ENCODE data around the gene MAPRE2. TPM values are rescaled to one million over a fixed set of nuclear protein-coding genes. Genes with fewer than 3 reads are reported as not detected.
A peak's percentile ranks its signal among the peaks of the same experiment; 100 is the strongest.

MAPRE2 gene
- total RNA-seq, 4 donors from 2014 or later, result 22.9 to 39.2 (median 35.8) TPM

- H3K36me3 ChIP-seq, result no peaks in the 10 kb centered on the region
- peaks cover 0 to 57% (median 3%) of the 10 kb centered on the region in 3 donors for H3K4me1 ChIP-seq
- 85 to 94% methylated on average over 2 to 5 of the region's 5 CpGs for WGBS, 2 donors (ENCODE audit: low coverage in 1 of 2)
- peak overlapping the region in 1 of 4 donors; percentile 24 for H3K27ac ChIP-seq
- no peaks in the 10 kb centered on the region for H3K27me3 ChIP-seq
- no peaks in the 10 kb centered on the region for H3K9me3 ChIP-seq
- TF ChIP-seq CTCF (IDR thresholded peaks at IDR 0.05) (no peak), EP300 (IDR thresholded peaks at IDR 0.05) (no peak), POLR2AphosphoS5 (IDR thresholded peaks at IDR 0.05) (no peak), POLR2A (IDR thresholded peaks at IDR 0.05) (no peak)
- no peak for ATAC-seq
- H3K4me3 ChIP-seq, result no peak overlapping the region
These were observed 18.2 kb downstream of the MAPRE2 start for GRCh38 chr18:35059280-35059927.

GRCh38 chr18:35060122-35060815 is 19.1 kb downstream of the MAPRE2 start:
- ATAC-seq, result no peak
- Histone ChIP-seq H3K36me3 (no peaks in the 10 kb centered on the region), H3K9me3 (no peaks in the 10 kb centered on the region), H3K4me3 (no peak overlapping the region), H3K27me3 (no peaks in the 10 kb centered on the region), H3K4me1 (peaks cover 0 to 57% (median 3%) of the 10 kb centered on the region in 3 donors), H3K27ac (peak overlapping the region in 1 of 4 donors; percentile 24)
- TF ChIP-seq CTCF (IDR thresholded peaks at IDR 0.05) (no peak), EP300 (IDR thresholded peaks at IDR 0.05) (no peak), POLR2AphosphoS5 (IDR thresholded peaks at IDR 0.05) (no peak), POLR2A (IDR thresholded peaks at IDR 0.05) (no peak)
- WGBS, 2 donors (ENCODE audit: low coverage in 1 of 2), result 60 to 69% methylated on average over 6 to 7 of the region's 9 CpGs

- TF ChIP-seq EP300 (IDR thresholded peaks at IDR 0.05), result no peak
- TF ChIP-seq POLR2AphosphoS5 (IDR thresholded peaks at IDR 0.05), result no peak
- no peak for TF ChIP-seq POLR2A (IDR thresholded peaks at IDR 0.05)
- TF ChIP-seq CTCF (IDR thresholded peaks at IDR 0.05), result no peak
- H3K27ac ChIP-seq, result no peak overlapping the region
- H3K4me1 ChIP-seq, result peaks cover 0 to 57% (median 3%) of the 10 kb centered on the region in 3 donors
- no peaks in the 10 kb centered on the region for H3K27me3 ChIP-seq
- H3K4me3 ChIP-seq, result no peak overlapping the region
- no peak for ATAC-seq
- H3K36me3 ChIP-seq, result no peaks in the 10 kb centered on the region
- H3K9me3 ChIP-seq, result no peaks in the 10 kb centered on the region
- 87 to 90% methylated on average over 6 of the region's 7 CpGs for WGBS, 2 donors (ENCODE audit: low coverage in 1 of 2)
These were observed 20.1 kb downstream of the MAPRE2 start for GRCh38 chr18:35061336-35061735.

GRCh38 chr18:35061804-35062203 is 20.6 kb downstream of the MAPRE2 start:
- 76 to 80% methylated on average over 5 to 7 of the region's 7 CpGs for WGBS, 2 donors (ENCODE audit: low coverage in 1 of 2)
- Histone ChIP-seq H3K4me1 (peaks cover 0 to 55% (median 3%) of the 10 kb centered on the region in 3 donors), H3K36me3 (no peaks in the 10 kb centered on the region), H3K4me3 (no peak overlapping the region), H3K27ac (no peak overlapping the region), H3K27me3 (no peaks in the 10 kb centered on the region), H3K9me3 (no peaks in the 10 kb centered on the region)
- no peak for ATAC-seq
- TF ChIP-seq POLR2AphosphoS5 (IDR thresholded peaks at IDR 0.05) (no peak), CTCF (IDR thresholded peaks at IDR 0.05) (no peak), POLR2A (IDR thresholded peaks at IDR 0.05) (no peak), EP300 (IDR thresholded peaks at IDR 0.05) (no peak)

GRCh38 chr18:35062408-35062807 is 21.2 kb downstream of the MAPRE2 start:
- TF ChIP-seq CTCF (IDR thresholded peaks at IDR 0.05), result no peak
- no peak for TF ChIP-seq EP300 (IDR thresholded peaks at IDR 0.05)
- TF ChIP-seq POLR2A (IDR thresholded peaks at IDR 0.05), result no peak
- no peak for TF ChIP-seq POLR2AphosphoS5 (IDR thresholded peaks at IDR 0.05)
- H3K9me3 ChIP-seq, result no peaks in the 10 kb centered on the region
- H3K36me3 ChIP-seq, result no peaks in the 10 kb centered on the region
- WGBS, 2 donors (ENCODE audit: low coverage in 1 of 2), result 80 to 86% methylated on average over 5 of the region's 5 CpGs
- no peak overlapping the region for H3K4me3 ChIP-seq
- H3K27me3 ChIP-seq, result no peaks in the 10 kb centered on the region
- H3K4me1 ChIP-seq, result peaks cover 0 to 49% (median 3%) of the 10 kb centered on the region in 3 donors
- ATAC-seq, result no peak
- H3K27ac ChIP-seq, result no peak overlapping the region

All from gastroesophageal sphincter (tissue), 4 donors.